ENCODE measurements around the gene CLDN19. TPM values are rescaled to one million over a fixed set of nuclear protein-coding genes. Genes with fewer than 3 reads are reported as not detected.

Gene CLDN19
- total and polyA plus RNA-seq, 2 of the 8 experiments (the other 6 are each of a cell fraction or from before 2014, with no cell fraction given), result 9.7 to 17.2 TPM

- ChIA-PET POLR2A (ENCODE audit: partially characterized antibody) (interaction anchor here (1.0 to 3.9 kb wide), 4 partner anchors 10 to 60 kb away, joined by 3 to 32 read pairs (median 4); partner anchors contain the start of gene YBX1), CTCF (ENCODE audit: partially characterized antibody) (interaction anchor here (1.2 to 9.8 kb wide), 5 partner anchors 7 to 164 kb away, joined by 3 to 77 read pairs (median 8); partner anchors contain the start of gene YBX1)
- Histone ChIP-seq H3K4ac (replicated peaks; ENCODE audit: insufficient read length, low read depth, low read length) (no peak overlapping the region), H3K23me2 (ENCODE audit: low read depth, low read length) (peaks cover 5% of the 10 kb centered on the region; the same call in 1 of the 2 replicates), H3K27ac (ENCODE audit: low read depth, low read length) (no peak overlapping the region), H3K4me1 (replicated peaks in 1 of 4; ENCODE audit: control insufficient read depth in 3 of 4, insufficient read depth in 4 of 4, low read length in 3 of 4) (peaks cover 0 to 38% (median 28%) of the 10 kb centered on the region in 4 experiments; a peak in 6 of 7 replicates), H4K20me1 (replicated peaks in 1 of 2; ENCODE audit: control insufficient read depth in 1 of 2, insufficient read depth in 2 of 2, low read length in 2 of 2) (peaks cover 0 to 2% of the 10 kb centered on the region in 2 experiments), H3K9me3 (ENCODE audit: insufficient read depth in 2 of 2, low read depth in 1 of 2, low read length in 1 of 2) (no peaks in the 10 kb centered on the region), H2AK5ac (ENCODE audit: low read depth, low read length) (peak overlapping the region; percentile 93; the same call in 1 of the 2 replicates), H3K79me1 (ENCODE audit: low read depth, low read length) (peaks cover 3% of the 10 kb centered on the region; the same call in 1 of the 2 replicates), H3K4me3 (ENCODE audit: extremely low read depth in 1 of 4, insufficient read depth in 2 of 4, low read depth in 3 of 4, low read length in 4 of 4) (no peak overlapping the region), H2BK120ac (replicated peaks; ENCODE audit: low read depth, low read length) (no peak overlapping the region), H3K27me3 (replicated peaks in 1 of 4; ENCODE audit: control insufficient read depth in 3 of 4, extremely low read depth in 1 of 4, insufficient read depth in 3 of 4, low read length in 3 of 4) (no peaks in the 10 kb centered on the region), H2BK15ac (ENCODE audit: low read length) (no peak overlapping the region), H3K79me2 (ENCODE audit: control insufficient read depth in 1 of 2, insufficient read depth in 2 of 2, low read length in 2 of 2) (no peaks in the 10 kb centered on the region), H3K23ac (ENCODE audit: insufficient read length) (no peak overlapping the region), H3K14ac (ENCODE audit: insufficient read length) (no peak overlapping the region), H2BK20ac (ENCODE audit: low read length) (no peak overlapping the region), H3K9ac (replicated peaks in 1 of 4; ENCODE audit: extremely low read depth in 1 of 4, low read depth in 3 of 4, low read length in 3 of 4) (no peak overlapping the region), H4K5ac (ENCODE audit: insufficient read length, low read depth, low read length) (no peak overlapping the region), H2BK12ac (ENCODE audit: low read depth, low read length) (peak overlapping the region; percentile 99), H2AFZ (ENCODE audit: low read length) (no peak overlapping the region), H3K36me3 (ENCODE audit: control insufficient read depth in 2 of 4, insufficient read depth in 4 of 4, low read length in 3 of 4) (peaks cover 3 to 7% (median 4%) of the 10 kb centered on the region in 4 experiments; a peak in 6 of 8 replicates), H4K8ac (ENCODE audit: extremely low read depth, insufficient read depth, low read length) (no peak overlapping the region), H3K4me2 (ENCODE audit: insufficient read depth in 1 of 2, low read depth in 2 of 2, low read length in 2 of 2) (no peak overlapping the region), H3K56ac (replicated peaks; ENCODE audit: insufficient read length, low read depth, low read length) (no peak overlapping the region), H2BK5ac (ENCODE audit: low read depth, low read length) (0 out of 2 replicates have a peak overlapping the region, but pooled peaks have one; percentile 94), H3K18ac (ENCODE audit: extremely low read depth, low read length) (no peak overlapping the region), H4K91ac (replicated peaks; ENCODE audit: insufficient read length, low read length) (peak overlapping the region; percentile 97)
- no peak for DNase-seq (ENCODE audit: low read depth in 1 of 2, low spot score in 2 of 2)
- 95% methylated on average over 7 of the region's 8 CpGs; no CpG with 5 or more reads in 1 of the 2 experiments for WGBS, 2 experiments (ENCODE audit: extremely low coverage in 1 of 2, insufficient coverage in 1 of 2, insufficient read length in 1 of 2, insufficient replicate concordance in 2 of 2, low coverage in 1 of 2, low lambda C conversion rate in 2 of 2, missing lambda C conversion rate in 1 of 2)
- no peak for FAIRE-seq
- no peak for TF ChIP-seq POU5F1 (IDR thresholded peaks at IDR 0.05; ENCODE audit: low read depth, low read length)
- no peak for TF ChIP-seq CEBPB (IDR thresholded peaks at IDR 0.05; ENCODE audit: low read depth, low read length)
- no peak for TF ChIP-seq SP4 (IDR thresholded peaks at IDR 0.05; ENCODE audit: low read length)
- TF ChIP-seq CHD1 (IDR thresholded peaks at IDR 0.05; ENCODE audit: low read depth, low read length), result no peak
- TF ChIP-seq E2F6 (IDR thresholded peaks at IDR 0.05), result no peak
- TF ChIP-seq POLR2A (IDR thresholded peaks at IDR 0.05; ENCODE audit: control extremely low read depth in 1 of 2, low read depth in 2 of 2, low read length in 2 of 2), result no peak
- no peak for TF ChIP-seq EGR1 (IDR thresholded peaks at IDR 0.05; ENCODE audit: borderline replicate concordance, low read depth, low read length)
- no peak for TF ChIP-seq CTBP2 (IDR thresholded peaks at IDR 0.05; ENCODE audit: borderline replicate concordance, insufficient read depth, insufficient read length, low read length)
- TF ChIP-seq KDM5A (IDR thresholded peaks at IDR 0.05; ENCODE audit: low read length), result no peak
- TF ChIP-seq, protein P1, sequence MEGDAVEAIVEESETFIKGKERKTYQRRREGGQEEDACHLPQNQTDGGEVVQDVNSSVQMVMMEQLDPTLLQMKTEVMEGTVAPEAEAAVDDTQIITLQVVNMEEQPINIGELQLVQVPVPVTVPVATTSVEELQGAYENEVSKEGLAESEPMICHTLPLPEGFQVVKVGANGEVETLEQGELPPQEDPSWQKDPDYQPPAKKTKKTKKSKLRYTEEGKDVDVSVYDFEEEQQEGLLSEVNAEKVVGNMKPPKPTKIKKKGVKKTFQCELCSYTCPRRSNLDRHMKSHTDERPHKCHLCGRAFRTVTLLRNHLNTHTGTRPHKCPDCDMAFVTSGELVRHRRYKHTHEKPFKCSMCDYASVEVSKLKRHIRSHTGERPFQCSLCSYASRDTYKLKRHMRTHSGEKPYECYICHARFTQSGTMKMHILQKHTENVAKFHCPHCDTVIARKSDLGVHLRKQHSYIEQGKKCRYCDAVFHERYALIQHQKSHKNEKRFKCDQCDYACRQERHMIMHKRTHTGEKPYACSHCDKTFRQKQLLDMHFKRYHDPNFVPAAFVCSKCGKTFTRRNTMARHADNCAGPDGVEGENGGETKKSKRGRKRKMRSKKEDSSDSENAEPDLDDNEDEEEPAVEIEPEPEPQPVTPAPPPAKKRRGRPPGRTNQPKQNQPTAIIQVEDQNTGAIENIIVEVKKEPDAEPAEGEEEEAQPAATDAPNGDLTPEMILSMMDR (IDR thresholded peaks at IDR 0.05; ENCODE audit: control extremely low read depth in 1 of 3, insufficient read depth in 1 of 3, low read depth in 1 of 3, low read length in 3 of 3), result no peak
- no peak for TF ChIP-seq RFX5 (IDR thresholded peaks at IDR 0.05; ENCODE audit: borderline replicate concordance, low read depth, low read length)
These were observed 2.1 kb upstream of the CLDN19 start for GRCh38 chr1:42742141-42742540.

Data from H1 (cell line).